Muscle layer of duodenum (tissue), 2 donors: Measurements from ENCODE around the gene MCF2L.
"Not testable (repeated sequence)": the region's sequence is repeated elsewhere in the genome, so short reads cannot be mapped to it uniquely, and the experiment has no call there.

Experiments
- H3K27ac ChIP-seq: one replicate; pipeline ENCODE4 v1.7.0; 2013; ENCODE audit warnings: mild to moderate bottlenecking, low read length
- H3K27me3 ChIP-seq: one replicate; pipeline ENCODE4 v1.7.0; 2013; ENCODE audit warnings: low read depth, mild to moderate bottlenecking, control low read depth, low read length
- H3K36me3 ChIP-seq, 2 donors: one replicate each; pipeline ENCODE4 v1.7.0; 2013; ENCODE audit warnings: low read length in 2 of 2, control low read depth in 1 of 2, mild to moderate bottlenecking in 1 of 2; ENCODE audit not compliant: insufficient read depth in 2 of 2, control insufficient read depth in 1 of 2
- H3K4me1 ChIP-seq, 2 donors: one replicate each; pipeline ENCODE4 v1.7.0; 2013; ENCODE audit warnings: low read length in 2 of 2, mild to moderate bottlenecking in 2 of 2, control low read depth in 1 of 2, moderate library complexity in 1 of 2; ENCODE audit not compliant: insufficient read depth in 2 of 2, control insufficient read depth in 1 of 2
- H3K4me3 ChIP-seq, 2 donors: one replicate each; pipeline ENCODE4 v1.7.0; 2013; ENCODE audit warnings: low read length in 2 of 2, low read depth in 1 of 2, mild to moderate bottlenecking in 1 of 2
- H3K9me3 ChIP-seq, 2 donors: one replicate each; pipeline ENCODE4 v1.7.0; 2013; ENCODE audit warnings: low read length in 2 of 2, control low read depth in 1 of 2, mild to moderate bottlenecking in 1 of 2; ENCODE audit not compliant: control insufficient read depth in 1 of 2
- donor health status: healthy.

MCF2L gene

DNA sequence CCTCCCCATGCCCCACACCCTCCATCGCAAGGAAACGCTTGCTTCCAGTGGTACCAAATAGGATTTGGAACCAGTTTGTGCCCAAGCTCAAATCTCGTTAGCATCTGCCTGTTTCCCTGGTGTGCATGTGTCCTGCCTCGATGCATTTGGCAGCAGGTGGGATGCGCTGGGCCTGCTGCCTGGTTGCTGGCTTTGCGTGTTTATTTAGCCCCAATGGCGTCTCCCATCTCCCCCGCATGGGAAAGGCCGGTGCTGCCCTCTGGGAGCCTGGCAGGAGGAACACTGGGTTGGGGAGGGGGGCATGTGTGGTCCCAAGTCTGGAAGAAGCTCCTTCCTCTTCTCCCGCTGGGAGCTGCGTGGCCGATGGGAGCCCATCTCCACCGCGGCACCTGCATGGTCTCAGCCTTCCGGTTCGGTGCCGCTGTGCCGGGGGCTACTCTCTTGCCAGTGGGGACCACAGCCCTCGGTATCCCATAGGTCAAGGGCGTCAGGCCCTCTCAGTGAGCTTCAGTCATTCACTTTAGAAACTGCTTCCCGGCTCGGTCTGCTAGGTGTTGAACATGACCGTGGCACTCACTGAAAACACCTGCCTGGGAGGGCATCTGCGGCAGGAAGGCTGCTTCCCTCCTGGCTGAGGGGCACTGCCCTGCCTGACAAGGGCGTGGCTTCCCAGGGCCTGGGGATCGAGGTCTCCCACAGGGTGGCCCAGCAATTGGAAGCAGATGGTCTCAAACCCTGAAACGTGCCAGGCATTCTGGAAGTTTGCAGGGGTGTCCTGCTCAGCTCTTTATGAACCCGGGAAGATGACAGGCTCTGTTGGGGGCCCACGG is 124.8 kb downstream of the MCF2L start:
- Histone ChIP-seq H3K27ac (no peak overlapping the region), H3K27me3 (no peaks in the 10 kb centered on the region), H3K9me3 (no peaks in the 10 kb centered on the region), H3K36me3 (no peaks in the 10 kb centered on the region), H3K4me1 (no peaks in the 10 kb centered on the region), H3K4me3 (no peak overlapping the region)

DNA sequence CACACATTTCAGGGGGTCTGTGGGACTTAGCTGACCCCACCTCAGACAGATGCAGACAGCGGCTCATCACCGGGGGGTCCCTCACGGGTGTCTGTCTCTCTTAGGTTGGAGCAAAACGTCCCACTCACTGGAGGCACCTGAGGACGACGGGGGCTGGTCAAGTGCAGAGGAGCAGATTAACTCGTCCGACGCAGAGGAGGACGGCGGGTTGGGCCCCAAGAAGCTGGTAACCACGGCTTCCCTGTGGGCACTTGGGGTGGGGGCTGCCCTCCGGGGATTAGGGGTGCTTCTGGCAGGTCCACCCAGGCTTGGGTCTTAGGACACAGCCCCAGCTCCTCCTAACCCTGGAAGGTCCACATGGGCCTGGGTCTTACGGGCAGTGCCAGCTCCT is 125.4 kb downstream of the MCF2L start:
- H3K4me1 ChIP-seq = no peaks in the 10 kb centered on the region
- H3K27ac ChIP-seq = no peak overlapping the region

DNA sequence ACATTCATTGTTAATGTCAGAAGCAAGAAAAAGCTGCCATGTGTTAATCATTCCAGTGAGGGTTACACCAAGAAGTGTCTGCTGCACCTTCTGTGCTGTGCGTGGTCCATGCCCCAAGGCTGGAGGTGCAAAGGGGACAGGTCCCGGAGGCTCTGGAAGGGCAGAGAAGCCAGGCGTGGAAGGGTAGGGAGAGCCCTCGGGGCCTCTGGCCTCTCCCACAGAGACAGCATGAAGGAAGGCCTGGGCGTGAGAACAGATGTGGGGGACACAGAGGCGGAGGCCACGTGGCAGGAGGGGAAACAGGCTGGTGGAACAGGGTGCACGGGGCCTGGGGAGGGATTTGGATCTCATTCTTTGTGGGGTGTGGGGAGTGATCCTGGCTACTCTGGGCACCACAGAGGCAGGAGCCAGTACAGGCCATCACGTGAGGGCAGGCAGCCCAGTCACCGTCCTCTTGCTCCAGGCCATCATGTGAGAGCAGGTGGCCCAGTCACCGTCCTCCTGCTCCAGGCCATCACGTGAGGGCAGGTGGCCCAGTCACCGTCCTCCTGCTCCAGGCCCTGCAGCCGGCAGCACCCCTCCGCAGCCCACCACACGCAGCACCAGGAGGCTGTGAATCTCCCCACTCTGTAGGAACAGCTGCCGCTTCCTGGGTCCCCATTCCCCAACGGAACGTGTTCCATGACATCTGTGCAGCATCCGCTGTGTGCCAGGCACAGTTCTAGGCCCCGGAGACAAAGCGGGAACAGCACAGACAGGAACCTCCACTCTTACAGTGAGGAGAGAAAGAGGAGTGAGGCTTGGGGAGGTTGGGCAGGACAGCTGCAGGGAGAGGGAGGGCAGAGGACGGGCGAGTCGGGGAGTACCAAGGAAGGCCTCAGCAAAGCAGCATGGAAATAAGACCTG is 126.4 kb downstream of the MCF2L start:
- Histone ChIP-seq H3K4me1 (no peaks in the 10 kb centered on the region), H3K36me3 (no peaks in the 10 kb centered on the region), H3K27ac (no peak overlapping the region), H3K9me3 (no peaks in the 10 kb centered on the region), H3K27me3 (no peaks in the 10 kb centered on the region), H3K4me3 (no peak overlapping the region)

More for the DNA sequence above, 125.4 kb downstream of the MCF2L start:
- no peak overlapping the region for H3K4me3 ChIP-seq
- H3K27me3 ChIP-seq = no peaks in the 10 kb centered on the region
- no peaks in the 10 kb centered on the region for H3K36me3 ChIP-seq
- H3K9me3 ChIP-seq = no peaks in the 10 kb centered on the region

- Histone ChIP-seq H3K9me3 (no peaks in the 10 kb centered on the region), H3K27ac (no peak overlapping the region), H3K36me3 (no peaks in the 10 kb centered on the region), H3K27me3 (no peaks in the 10 kb centered on the region), H3K4me1 (no peaks in the 10 kb centered on the region), H3K4me3 (no peak overlapping the region)
Observed at GRCh38 chr13:113096052-113096744, 127.2 kb downstream of the MCF2L start.

- Histone ChIP-seq H3K27ac (no peak overlapping the region), H3K4me3 (no peak overlapping the region), H3K27me3 (no peaks in the 10 kb centered on the region), H3K4me1 (no peaks in the 10 kb centered on the region), H3K36me3 (no peaks in the 10 kb centered on the region), H3K9me3 (no peaks in the 10 kb centered on the region)
Observed at GRCh38 chr13:113096745-113097305, 127.8 kb downstream of the MCF2L start.

GRCh38 chr13:113097651-113098050 is 128.6 kb downstream of the MCF2L start:
- H3K36me3 ChIP-seq = no peaks in the 10 kb centered on the region
- no peaks in the 10 kb centered on the region for H3K9me3 ChIP-seq
- no peak overlapping the region for H3K27ac ChIP-seq
- no peaks in the 10 kb centered on the region for H3K4me1 ChIP-seq
- H3K4me3 ChIP-seq = no peak overlapping the region
- H3K27me3 ChIP-seq = no peaks in the 10 kb centered on the region

DNA sequence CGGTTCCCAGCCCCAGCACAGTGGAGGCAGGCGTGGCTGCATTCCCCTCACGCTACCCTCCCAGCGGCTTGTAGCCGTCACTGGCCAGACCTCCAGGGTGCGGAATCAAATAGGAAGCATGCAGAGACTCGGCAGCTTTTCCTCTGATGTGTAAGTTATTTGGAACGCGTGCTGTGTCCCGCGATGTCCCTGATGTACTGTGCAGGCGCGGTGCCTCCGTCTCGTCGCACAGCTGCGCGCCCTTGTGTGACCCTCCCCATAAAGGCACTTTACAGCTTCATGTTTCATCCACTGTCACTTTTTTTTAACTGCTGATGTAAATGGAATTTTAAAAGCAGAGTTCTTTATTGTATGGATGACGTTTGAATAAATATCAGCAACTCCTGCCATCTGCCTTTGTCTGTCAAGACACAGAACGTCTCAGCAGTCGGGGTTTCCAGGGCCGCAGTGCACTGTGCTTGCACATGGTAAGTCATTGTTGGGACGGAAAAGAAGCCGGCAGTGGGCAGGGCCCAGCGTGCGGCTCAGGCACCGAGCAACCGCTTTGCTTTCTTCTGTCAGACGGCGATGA is 129.2 kb downstream of the MCF2L start:
- Histone ChIP-seq H3K27ac (no peak overlapping the region), H3K4me3 (no peak overlapping the region), H3K36me3 (no peaks in the 10 kb centered on the region), H3K27me3 (no peaks in the 10 kb centered on the region), H3K9me3 (no peaks in the 10 kb centered on the region), H3K4me1 (no peaks in the 10 kb centered on the region)

DNA sequence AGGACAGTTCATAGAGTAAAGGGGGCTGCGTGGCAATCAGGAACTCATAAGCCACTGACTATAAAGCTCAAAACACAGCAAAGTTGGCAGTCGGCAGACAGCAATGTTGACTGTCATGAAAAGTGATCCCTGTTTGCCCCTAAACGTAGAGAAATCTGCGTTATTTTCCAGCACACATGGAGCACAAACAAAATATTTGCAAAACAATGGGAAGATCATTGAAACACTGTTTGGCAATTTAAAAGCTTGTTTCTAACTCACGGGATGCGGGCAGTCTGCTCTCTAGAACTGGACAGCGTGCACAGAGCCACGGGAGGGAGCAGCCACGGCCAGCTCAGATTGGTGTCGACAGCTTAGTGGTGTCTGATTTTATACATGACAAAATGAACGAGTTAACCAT is 130.1 kb downstream of the MCF2L start:
- Histone ChIP-seq H3K4me1 (no peaks in the 10 kb centered on the region), H3K27me3 (no peaks in the 10 kb centered on the region), H3K9me3 (no peaks in the 10 kb centered on the region), H3K36me3 (no peaks in the 10 kb centered on the region), H3K27ac (no peak overlapping the region), H3K4me3 (no peak overlapping the region)

GRCh38 chr13:113102302-113102701 is 133.3 kb downstream of the MCF2L start:
- not testable (repeated sequence) for H3K9me3 ChIP-seq, H3K27ac ChIP-seq, H3K27me3 ChIP-seq, H3K4me1 ChIP-seq, H3K36me3 ChIP-seq, H3K4me3 ChIP-seq

DNA sequence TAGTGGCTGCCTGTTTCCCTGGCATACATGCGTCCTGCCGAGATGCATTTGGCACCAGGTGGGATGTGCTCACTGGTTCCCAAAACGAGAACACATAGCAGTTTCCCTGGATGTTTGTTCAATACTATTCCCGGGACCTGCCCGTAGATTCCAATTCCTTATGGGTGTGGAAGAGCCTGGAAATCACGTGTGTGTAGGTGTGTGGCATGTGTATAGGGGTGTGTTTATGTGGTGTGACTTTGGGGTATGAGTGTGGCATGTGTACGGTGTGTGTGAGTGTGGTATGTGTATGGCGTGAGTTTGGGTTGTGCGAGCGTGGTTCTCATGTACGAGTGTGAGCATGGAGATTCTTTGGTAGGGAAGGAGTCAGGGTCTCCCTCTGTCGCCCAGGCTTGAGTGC is 133.7 kb downstream of the MCF2L start:
- H3K27ac ChIP-seq = no peak overlapping the region
- H3K27me3 ChIP-seq = no peaks in the 10 kb centered on the region
- no peaks in the 10 kb centered on the region for H3K4me1 ChIP-seq

GRCh38 chr13:113103646-113104045 is 134.6 kb downstream of the MCF2L start:
- H3K27ac ChIP-seq = no peak overlapping the region
- no peaks in the 10 kb centered on the region for H3K4me1 ChIP-seq
- H3K36me3 ChIP-seq = no peaks in the 10 kb centered on the region
- H3K4me3 ChIP-seq = no peak overlapping the region
- no peaks in the 10 kb centered on the region for H3K27me3 ChIP-seq
- no peaks in the 10 kb centered on the region for H3K9me3 ChIP-seq

More for the DNA sequence above, 133.7 kb downstream of the MCF2L start:
- no peaks in the 10 kb centered on the region for H3K9me3 ChIP-seq
- no peak overlapping the region for H3K4me3 ChIP-seq
- H3K36me3 ChIP-seq = no peaks in the 10 kb centered on the region
